ENCODE data around the gene SH3BP1. TPM values are rescaled to one million over a fixed set of nuclear protein-coding genes. Genes with fewer than 3 reads are reported as not detected.
A peak's percentile ranks its signal among the peaks of the same experiment; 100 is the strongest.

The SH3BP1 gene
- total and polyA plus RNA-seq, 2 donors (not counting 1 experiment from before 2014, with no cell fraction given), result 2.9 to 3.1 TPM

DNA sequence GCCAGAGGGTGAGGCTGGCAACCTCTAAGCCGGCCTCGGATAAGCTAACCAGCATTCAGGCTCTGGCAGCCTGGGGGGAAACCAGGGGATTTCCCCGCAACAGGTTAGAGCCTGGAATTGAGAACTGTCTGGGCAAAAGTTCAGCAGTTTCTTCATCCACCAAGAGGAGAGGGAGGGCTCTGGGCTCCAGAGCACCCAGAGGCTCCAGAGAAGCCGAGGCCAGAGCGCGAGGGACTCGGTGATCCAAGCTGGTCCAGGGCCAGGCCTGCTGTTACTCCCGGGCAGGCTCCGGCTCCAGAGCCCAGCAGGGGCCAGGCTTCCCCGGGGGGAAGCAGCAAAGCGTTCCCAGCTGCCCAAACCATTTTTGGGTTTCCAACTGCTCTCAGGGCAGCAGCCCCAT is 13.3 kb upstream of the SH3BP1 start:
- Histone ChIP-seq H3K4me1 (ENCODE audit: control insufficient read depth, extremely low read depth, insufficient read depth, low read length) (no peaks in the 10 kb centered on the region), H3K27me3 (ENCODE audit: control insufficient read depth, insufficient read depth, low read length) (no peaks in the 10 kb centered on the region), H3K9ac (ENCODE audit: insufficient read depth, low read length) (no peak overlapping the region), H4K20me1 (ENCODE audit: control insufficient read depth, extremely low read depth, insufficient read depth, low read length) (no peaks in the 10 kb centered on the region), H3K36me3 (ENCODE audit: control insufficient read depth, insufficient read depth, low read length) (peaks cover 21% of the 10 kb centered on the region), H3K79me2 (ENCODE audit: control insufficient read depth, insufficient read depth, low read length) (no peaks in the 10 kb centered on the region), H3K4me2 (ENCODE audit: extremely low read depth, insufficient read depth, low read length) (no peak overlapping the region), H3K9me3 (ENCODE audit: control insufficient read depth, insufficient read depth, low read depth, low read length) (no peaks in the 10 kb centered on the region), H2AFZ (ENCODE audit: low read length) (no peak overlapping the region), H3K27ac (ENCODE audit: insufficient read depth, low read length) (no peak overlapping the region), H3K4me3 (replicated peaks in 1 of 4; ENCODE audit: control extremely low read depth in 1 of 4, insufficient read depth in 1 of 4, low read depth in 3 of 4, low read length in 4 of 4) (no peak overlapping the region)
- TF ChIP-seq, protein P1, sequence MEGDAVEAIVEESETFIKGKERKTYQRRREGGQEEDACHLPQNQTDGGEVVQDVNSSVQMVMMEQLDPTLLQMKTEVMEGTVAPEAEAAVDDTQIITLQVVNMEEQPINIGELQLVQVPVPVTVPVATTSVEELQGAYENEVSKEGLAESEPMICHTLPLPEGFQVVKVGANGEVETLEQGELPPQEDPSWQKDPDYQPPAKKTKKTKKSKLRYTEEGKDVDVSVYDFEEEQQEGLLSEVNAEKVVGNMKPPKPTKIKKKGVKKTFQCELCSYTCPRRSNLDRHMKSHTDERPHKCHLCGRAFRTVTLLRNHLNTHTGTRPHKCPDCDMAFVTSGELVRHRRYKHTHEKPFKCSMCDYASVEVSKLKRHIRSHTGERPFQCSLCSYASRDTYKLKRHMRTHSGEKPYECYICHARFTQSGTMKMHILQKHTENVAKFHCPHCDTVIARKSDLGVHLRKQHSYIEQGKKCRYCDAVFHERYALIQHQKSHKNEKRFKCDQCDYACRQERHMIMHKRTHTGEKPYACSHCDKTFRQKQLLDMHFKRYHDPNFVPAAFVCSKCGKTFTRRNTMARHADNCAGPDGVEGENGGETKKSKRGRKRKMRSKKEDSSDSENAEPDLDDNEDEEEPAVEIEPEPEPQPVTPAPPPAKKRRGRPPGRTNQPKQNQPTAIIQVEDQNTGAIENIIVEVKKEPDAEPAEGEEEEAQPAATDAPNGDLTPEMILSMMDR (conservative IDR thresholded peaks at IDR 0.05 in 1 of 2, IDR thresholded peaks at IDR 0.05 in 1 of 2; ENCODE audit: low read depth in 1 of 2, low read length in 2 of 2), result no peak
- no peak for TF ChIP-seq EZH2 (IDR thresholded peaks at IDR 0.05; ENCODE audit: low read length, missing control alignments)
- DNase-seq (ENCODE audit: low read depth in 2 of 2), result peak in 1 of 2 donors; percentile 59

DNA sequence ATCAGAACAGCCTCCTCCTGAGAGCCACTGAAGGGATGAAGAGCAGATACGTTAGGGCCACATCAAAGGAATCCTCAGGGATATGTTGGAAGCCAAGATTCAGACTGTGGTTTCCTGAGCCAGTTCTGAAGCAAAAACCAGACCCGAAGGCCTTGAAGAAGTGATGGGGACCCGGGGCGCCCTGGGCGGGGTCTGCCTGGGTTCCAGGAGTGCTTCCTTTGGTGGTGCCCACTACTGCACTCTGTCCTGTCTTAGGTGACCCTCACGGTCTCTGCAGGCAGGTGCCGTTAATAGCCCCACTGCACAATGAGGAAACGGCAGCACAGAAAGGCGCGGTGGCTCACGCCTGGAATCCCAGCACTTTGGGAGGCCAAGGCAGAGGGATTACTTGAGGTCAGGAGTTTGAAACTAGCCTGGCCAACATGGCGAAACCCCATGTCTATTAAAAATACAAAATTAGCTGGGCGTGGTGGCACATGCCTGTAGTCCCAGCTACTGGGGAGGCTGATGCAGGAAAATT is 12.9 kb upstream of the SH3BP1 start:
- TF ChIP-seq, protein P1 (conservative IDR thresholded peaks at IDR 0.05 in 1 of 2, IDR thresholded peaks at IDR 0.05 in 1 of 2; ENCODE audit: low read depth in 1 of 2, low read length in 2 of 2), result no peak
- TF ChIP-seq EZH2 (IDR thresholded peaks at IDR 0.05; ENCODE audit: low read length, missing control alignments), result no peak
- no peaks in the 10 kb centered on the region for H4K20me1 ChIP-seq (ENCODE audit: control insufficient read depth, extremely low read depth, insufficient read depth, low read length)
- H3K27me3 ChIP-seq (ENCODE audit: control insufficient read depth, insufficient read depth, low read length), result no peaks in the 10 kb centered on the region
- no peak overlapping the region for H3K4me2 ChIP-seq (ENCODE audit: extremely low read depth, insufficient read depth, low read length)
- H3K79me2 ChIP-seq (ENCODE audit: control insufficient read depth, insufficient read depth, low read length), result no peaks in the 10 kb centered on the region
- H3K4me1 ChIP-seq (ENCODE audit: control insufficient read depth, extremely low read depth, insufficient read depth, low read length), result no peaks in the 10 kb centered on the region
- H3K27ac ChIP-seq (ENCODE audit: insufficient read depth, low read length), result no peak overlapping the region
- no peak for DNase-seq (ENCODE audit: low read depth in 2 of 2)
- peaks cover 20% of the 10 kb centered on the region for H3K36me3 ChIP-seq (ENCODE audit: control insufficient read depth, insufficient read depth, low read length)
- H3K9me3 ChIP-seq (ENCODE audit: control insufficient read depth, insufficient read depth, low read depth, low read length), result no peaks in the 10 kb centered on the region
- no peak overlapping the region for H3K9ac ChIP-seq (ENCODE audit: insufficient read depth, low read length)
- no peak overlapping the region for H3K4me3 ChIP-seq (replicated peaks in 1 of 4; ENCODE audit: control extremely low read depth in 1 of 4, insufficient read depth in 1 of 4, low read depth in 3 of 4, low read length in 4 of 4)
- H2AFZ ChIP-seq (ENCODE audit: low read length), result no peak overlapping the region

DNA sequence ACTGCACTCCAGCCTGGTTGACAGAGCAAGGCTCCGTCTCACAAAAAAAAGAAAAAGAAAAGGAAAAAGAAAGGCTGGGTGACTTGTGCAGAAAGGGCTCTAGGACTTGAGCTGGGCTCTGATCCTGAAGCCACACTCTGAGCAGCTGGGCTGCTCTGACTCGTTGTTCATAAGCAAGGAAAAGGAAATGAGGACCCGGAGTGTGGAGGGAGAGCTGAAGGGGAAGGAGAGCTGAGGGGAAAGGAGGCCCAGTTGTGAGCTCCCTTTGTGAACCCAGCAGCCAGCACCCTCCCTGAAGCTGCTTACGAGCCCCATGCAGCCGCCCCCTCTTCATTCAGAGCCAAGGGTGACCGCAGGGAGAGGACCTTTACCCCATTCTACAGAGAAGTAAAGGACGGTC is 12.3 kb upstream of the SH3BP1 start:
- H4K20me1 ChIP-seq (ENCODE audit: control insufficient read depth, extremely low read depth, insufficient read depth, low read length), result no peaks in the 10 kb centered on the region
- no peak for DNase-seq (ENCODE audit: low read depth in 2 of 2)
- H3K27ac ChIP-seq (ENCODE audit: insufficient read depth, low read length), result no peak overlapping the region
- no peak overlapping the region for H2AFZ ChIP-seq (ENCODE audit: low read length)
- no peaks in the 10 kb centered on the region for H3K79me2 ChIP-seq (ENCODE audit: control insufficient read depth, insufficient read depth, low read length)
- no peak overlapping the region for H3K4me2 ChIP-seq (ENCODE audit: extremely low read depth, insufficient read depth, low read length)
- H3K4me1 ChIP-seq (ENCODE audit: control insufficient read depth, extremely low read depth, insufficient read depth, low read length), result no peaks in the 10 kb centered on the region
- peaks cover 19% of the 10 kb centered on the region for H3K36me3 ChIP-seq (ENCODE audit: control insufficient read depth, insufficient read depth, low read length)
- no peak overlapping the region for H3K9ac ChIP-seq (ENCODE audit: insufficient read depth, low read length)
- TF ChIP-seq, protein P1 (conservative IDR thresholded peaks at IDR 0.05 in 1 of 2, IDR thresholded peaks at IDR 0.05 in 1 of 2; ENCODE audit: low read depth in 1 of 2, low read length in 2 of 2), result no peak
- TF ChIP-seq EZH2 (IDR thresholded peaks at IDR 0.05; ENCODE audit: low read length, missing control alignments), result no peak
- no peaks in the 10 kb centered on the region for H3K9me3 ChIP-seq (ENCODE audit: control insufficient read depth, insufficient read depth, low read depth, low read length)
- no peak overlapping the region for H3K4me3 ChIP-seq (replicated peaks in 1 of 4; ENCODE audit: control extremely low read depth in 1 of 4, insufficient read depth in 1 of 4, low read depth in 3 of 4, low read length in 4 of 4)
- no peaks in the 10 kb centered on the region for H3K27me3 ChIP-seq (ENCODE audit: control insufficient read depth, insufficient read depth, low read length)
